NCI-H2081 (cell line): ENCODE measurements around the gene GPLD1.
"Not testable (repeated sequence)": the region's sequence is repeated elsewhere in the genome, so short reads cannot be mapped to it uniquely, and the experiment has no call there.

Experiments
- DNase-seq, 2 experiments: peaks; one replicate each; lab custom pipeline; 2025; lab: John Stamatoyannopoulos, UW

Gene GPLD1

DNA sequence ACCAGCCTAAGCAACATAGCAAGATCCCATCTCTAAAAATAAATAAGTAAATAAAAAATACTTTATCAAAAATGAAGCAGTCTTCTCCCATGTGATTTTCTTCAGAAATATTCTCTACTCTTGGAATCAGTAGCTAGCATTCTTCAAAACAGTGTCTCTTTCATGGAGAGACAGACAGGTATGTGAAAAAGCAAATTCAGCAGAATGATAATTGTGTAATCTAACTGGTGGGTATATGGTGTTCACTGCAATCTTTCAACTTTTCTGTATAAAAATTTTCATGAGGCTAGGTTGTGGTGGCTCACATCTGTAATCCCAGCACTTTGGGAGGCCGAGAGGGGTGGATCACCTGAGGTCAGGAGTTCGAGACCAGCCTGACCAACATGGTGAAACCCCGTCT, 78.8 kb downstream of the GPLD1 start:
- DNase-seq: no peak

DNA sequence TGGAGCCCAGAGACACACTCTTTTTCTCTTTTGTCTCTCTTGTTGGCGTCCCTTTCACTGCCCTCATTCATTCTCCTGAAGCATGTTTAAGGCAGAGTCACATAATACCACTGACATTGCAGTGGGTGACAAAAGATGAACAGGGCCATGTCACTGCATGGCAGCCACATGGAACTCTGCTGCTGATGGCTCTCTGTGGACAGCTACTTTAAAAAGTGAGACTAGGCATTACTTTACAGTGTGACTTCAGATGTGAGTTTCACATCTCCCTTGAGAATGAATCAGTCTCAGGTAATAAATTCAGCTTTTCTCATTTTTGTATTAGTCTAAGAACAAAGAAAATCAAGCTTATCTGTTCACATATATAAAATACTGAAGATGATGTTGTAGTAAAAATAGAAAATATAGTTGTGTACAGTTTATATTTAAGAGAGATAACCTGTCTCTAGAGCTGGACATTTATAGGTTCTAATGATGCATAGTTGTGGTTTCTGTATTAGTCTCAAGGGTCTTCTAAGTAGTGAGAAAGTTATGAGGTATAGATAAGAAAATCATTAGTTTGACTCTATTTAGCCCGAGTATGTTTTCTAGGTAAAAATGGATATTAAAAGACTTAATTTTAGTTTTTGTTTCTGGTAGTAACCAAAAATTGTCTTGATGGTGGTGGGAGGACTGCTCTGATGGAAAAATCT, 80.5 kb downstream of the GPLD1 start:
- DNase-seq: no peak

DNA sequence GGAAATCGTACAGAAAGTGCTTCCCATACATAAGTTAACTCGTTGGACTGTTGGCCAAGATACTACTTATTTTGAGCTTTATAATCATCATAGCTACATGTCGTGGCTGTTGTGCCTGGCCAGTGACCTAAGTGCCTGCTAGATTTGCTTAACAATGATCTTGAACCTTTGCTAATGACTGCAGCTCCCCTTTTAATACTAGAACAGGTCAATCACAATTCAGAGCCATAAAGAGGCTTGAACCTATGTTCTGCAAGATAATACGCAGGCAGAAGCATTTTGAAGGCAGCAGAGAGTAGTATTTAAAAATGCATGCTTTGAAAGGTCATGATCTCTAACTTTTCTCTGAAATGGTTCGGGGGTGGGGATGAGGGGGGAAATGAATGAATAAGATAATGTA, 84.1 kb downstream of the GPLD1 start:
- no peak for DNase-seq

DNA sequence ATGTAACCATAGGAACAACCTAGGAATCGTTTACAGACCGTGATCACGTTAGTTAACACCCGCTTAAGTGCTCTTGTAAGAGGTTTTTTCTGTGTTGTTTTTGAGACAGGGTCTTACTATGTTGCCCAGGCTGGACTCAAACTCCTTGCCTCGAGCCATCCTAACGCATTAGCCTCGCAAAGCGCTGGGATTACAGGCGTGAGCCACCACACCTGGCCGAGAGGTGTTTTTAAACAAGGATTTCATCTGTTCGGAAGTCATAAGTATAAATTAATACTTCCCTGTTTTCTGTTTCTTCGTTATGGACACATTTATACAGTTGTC, 85.9 kb downstream of the GPLD1 start:
- peak in 1 of 2 experiments; percentile 25 for DNase-seq

DNA sequence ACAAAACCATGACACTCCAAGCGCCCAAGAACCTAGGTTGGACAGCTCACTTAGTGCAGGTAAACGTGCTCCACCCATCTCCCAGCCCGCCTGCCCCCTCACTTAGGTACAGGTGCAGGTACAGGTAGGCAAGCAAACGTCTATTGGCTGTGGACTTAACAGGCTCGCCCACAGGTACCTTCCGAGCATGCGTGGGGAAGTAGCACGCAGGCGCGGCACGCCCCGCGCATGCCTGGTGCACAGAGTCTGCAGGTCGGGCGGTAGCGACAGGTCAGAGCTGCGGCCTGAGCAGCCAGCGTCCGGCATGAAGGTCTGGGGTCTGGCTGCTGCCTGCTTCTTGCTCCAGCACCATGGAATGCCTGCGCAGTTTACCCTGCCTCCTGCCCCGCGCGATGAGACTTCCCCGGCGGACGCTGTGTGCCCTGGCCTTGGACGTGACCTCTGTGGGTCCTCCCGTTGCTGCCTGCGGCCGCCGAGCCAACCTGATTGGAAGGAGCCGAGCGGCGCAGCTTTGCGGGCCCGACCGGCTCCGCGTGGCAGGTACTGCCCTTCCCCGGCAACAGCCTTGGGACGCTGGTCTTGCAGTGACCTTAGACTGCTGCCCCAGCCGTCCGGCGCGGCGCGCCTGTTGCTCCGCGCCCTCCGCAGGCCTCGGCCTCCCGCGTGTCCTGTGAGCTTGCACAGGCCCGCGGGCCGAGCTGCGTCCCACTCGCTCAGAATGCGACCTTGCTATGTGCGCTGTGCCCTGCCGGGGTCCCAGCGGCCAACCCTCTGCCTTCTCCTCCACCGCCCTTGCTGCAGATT, 86.5 kb downstream of the GPLD1 start, which contains the start of gene MRS2:
MRS2 (plus strand) TSS at position 240 of the 804 bp plus-strand sequence; CDS start at position 351, 111 bp downstream.
- DNase-seq: peak; percentile 89 to 96

DNA sequence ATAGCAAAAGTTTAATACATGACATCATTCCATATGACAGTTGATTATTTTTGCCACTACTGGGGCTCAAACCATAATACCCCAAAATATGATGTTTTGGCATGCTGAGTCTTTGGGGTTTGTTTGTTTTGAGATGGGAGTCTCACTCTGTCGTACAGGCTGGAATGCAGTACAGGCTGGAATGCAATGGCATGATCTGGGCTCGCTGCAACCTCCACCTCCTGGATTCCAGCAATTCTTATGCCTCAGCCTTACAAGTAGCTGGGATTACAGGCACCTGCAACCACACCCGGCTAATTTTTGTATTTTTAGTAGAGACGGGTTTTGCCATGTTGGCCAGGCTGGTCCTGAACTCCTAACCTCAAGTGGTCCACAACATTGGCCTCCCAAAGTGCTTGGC, 87.9 kb downstream of the GPLD1 start:
- DNase-seq: no peak

DNA sequence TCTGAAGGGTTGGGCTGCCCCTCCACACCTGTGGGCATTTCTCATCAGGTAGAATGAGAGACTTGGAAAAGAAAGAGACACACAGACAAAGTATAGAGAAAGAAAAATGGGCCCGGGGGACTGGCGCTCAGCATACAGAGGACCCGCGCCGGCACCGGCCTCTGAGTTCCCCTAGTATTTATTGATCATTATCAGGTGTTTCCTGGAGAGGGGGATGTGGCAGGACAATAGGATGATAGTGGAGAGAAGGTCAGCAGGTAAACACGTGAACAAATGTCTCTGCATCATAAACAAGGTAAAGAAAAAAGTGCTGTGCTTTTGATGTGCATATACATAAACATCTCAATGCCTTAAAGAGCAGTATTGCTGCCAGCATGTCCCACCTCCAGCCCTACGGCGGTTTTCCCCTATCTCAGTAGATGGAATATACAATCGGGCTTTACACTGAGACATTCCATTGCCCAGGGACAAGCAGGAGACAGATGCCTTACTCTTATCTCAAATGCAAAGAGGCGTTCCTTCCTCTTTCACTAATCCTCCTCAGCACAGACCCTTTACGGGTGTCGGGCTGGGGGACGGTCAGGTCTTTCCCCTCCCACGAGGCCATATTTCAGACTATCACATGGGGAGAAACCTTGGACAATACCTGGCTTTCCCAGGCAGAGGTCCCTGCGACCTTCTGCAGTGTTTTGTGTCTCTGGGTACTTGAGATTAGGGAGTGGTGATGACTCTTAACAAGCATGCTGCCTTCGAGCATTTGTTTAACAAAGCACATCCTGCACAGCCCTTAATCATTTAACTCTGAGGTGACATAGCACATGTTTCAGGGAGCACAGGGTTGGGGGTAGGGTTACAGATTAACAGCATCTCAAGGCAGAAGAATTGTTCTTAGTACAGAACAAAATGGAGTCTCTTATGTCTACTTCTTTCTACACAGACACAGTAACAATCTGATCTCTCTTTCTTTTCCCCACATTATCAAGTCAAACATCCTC, 89.0 kb downstream of the GPLD1 start:
- not testable (repeated sequence) for DNase-seq

DNA sequence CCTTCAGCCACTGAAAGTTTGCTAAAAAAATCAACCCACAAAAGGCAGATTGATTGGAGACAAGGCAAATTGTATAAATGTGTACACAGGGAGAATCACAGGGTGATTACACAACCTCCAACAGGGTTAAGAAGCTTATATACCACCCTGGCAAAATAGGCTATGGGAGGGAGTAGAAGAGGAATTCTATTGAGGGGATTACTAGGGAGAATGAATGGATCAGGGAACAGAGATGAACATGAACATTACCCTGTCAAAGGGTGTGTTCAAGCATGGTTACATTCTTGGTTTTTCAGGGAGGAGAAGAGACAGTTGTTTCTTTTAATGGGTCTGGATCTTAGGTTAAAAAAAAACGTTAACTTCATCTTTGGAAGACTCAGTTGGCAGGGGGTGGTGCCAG, 91.7 kb downstream of the GPLD1 start:
- no peak for DNase-seq

DNA sequence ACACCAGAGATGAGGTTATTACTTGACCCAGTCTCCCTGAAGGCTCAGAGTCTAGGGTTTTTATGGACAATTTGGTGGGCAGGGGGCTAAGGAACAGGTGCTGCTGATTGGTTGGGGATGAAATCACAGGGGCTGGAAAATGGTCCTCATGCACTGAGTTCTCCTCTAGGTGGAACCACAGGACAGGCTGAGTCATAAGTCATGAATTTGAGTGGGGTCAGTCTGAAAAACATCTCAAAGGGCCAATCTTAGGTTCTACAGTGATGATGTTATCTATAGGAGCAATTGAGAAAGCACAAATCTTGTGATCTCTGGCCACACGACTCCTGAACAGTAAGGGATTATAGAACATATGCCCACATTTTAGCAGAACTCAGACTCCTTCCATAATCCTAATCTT, 92.6 kb downstream of the GPLD1 start:
- DNase-seq: no peak

DNA sequence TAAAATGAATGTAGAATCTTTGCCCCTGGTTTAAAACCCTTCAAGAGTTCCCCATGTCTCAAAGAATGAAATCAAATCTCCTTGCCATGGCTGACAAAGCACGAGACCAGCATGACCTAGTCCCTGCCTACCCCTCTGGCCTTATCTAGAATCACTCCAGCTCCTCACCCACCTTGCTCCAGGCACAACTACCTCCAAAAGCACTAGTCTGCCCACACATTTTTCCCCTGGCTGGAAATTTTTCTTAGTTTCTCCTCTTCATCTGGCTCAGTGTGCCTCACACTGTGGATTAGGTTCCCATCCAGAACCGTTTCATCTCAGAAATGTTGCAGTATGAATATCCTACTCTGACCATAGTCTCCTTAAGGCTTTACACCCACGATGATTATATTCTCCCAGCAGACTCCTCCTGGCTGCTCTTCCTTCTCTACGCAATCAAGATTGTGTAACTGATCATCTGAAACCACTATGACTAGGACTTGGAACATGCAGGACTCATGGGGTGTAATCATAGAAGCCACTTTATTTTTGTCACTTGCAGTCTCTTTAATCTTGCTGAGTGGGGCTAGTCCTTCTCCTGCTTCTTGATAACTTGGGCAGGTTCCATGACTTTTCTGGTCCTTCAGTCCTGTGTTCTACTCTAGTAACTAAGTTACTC, 94.5 kb downstream of the GPLD1 start:
- no peak for DNase-seq

DNA sequence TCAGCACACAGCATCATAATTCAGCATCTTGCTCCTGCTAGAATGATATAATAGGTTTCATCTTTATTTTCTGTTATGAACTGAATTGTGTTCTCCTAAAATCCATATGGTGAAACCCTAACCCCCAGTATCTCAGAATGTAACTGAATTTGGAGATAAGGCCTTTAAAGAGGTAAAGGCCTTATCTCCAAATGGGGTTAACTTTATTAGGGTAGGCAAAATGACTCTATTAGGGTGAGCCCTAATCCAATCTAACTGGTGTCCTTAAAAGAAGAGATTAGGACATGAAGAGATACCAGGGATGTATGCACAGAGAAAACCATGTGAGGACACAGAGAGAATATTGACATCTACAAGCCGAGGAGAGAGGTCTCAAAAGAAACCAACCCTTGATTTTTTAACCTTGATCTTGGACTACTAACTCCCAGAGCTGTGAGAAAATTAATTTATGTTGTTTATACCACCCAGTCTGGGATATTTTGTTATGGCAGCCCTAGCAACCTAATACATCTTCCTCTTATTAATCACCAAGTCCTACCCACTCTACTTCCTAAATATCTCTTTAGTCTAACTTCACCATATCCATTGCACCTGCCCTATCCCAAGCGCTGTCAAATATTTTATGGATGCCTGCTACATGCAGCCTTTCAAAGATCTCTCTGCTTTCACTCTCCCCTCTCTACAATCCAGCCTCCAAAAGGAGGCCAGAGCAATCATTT, 95.2 kb downstream of the GPLD1 start:
- DNase-seq: no peak

DNA sequence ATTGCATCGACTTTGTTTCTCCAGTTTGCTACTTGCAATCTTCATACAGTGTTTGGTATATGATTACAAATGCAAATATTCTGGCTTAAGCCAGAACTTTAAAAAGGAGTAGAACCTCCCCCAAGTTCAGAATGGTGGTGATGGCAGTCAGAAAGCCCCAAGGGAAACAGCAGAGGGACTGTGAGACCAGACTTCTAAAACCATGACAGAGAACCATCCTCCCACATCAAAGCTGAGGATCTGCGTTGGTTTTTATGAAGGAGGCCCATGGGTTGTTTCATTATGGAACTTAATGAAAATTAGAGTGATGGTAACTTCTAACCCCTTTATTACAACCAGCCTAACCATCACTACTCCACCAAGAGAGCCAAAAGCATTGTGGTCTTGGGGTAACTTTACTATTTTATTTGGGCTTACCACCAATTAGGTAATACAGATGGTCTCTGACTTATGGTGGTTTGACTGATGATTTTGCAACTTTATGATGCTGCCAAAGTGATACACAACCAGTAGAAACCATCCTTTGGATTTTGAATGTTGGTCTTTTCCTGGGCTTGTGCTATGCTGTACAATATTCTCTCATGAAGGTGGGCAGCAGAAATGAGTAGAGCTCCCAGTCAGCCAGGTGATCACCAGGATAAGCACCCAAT, 97.5 kb downstream of the GPLD1 start:
- DNase-seq: no peak

DNA sequence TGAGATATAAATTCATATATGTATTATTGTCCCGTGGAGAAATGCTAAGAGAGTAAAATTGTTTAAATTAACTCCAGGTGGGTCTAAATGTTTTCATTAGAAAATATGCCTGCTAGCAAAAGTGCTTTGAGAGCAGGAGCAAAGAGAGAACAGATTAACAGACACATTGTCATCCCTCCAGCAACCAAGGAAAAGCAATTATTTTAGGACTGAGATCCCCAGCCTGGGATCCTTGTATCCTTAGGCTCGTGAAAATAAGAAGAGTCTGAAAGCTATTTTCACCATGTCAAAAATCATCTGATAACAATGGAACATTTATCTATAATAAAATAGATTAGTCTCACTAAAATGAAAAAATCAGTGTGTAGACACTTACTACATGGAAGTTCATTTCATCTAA, 98.2 kb downstream of the GPLD1 start:
- DNase-seq: no peak

DNA sequence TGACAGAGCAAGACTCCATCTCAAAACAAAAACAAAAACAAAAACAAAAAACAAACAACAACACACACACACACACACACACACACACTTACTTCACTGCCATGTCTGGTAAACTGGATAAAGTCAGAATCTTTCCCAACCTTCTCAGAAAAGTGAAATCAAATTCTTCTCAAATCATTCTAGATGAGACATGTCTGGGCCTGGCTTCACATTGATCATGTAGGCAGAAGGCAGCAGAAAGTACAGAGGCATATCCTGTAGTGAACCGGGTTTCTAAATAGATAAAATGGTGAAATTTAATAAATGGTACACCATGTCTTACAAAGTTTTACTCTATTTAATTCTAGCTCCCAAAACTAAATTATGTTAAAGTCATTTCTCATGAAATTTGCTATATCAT, 101.6 kb downstream of the GPLD1 start:
- no peak for DNase-seq

DNA sequence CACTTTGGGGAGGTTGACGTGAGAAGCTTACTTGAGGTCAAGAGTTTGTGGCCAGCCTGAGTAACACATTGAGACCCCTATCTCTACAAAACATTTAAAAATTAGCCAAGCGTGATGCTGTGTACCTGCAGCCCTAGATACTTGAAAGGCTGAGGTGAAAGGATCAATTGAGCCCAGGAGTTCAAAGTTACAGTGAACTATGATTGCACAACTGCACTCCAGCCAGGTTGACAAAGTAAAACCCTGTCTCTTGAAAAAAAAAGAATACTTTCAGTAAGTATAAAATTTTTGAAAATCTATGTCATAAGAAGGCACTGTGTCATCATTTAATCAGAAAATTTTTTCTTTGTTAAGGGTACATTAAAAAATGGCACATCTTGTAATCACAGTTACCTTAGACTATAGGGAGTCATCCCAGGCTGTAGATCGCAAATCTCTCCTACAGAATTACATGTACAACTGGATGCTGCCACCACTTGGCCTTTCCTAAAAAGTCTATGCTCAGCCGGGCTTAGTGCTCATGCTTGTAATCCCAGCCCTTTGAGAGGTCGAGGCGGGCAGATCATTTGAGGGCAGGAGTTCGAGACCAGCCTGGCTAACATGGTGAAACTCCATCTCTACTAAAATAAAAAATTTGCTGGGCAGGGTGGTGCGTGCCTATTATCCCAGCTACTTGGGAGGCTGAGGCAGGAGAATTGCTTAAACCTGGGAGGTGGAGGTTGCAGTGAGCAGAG, 103.7 kb downstream of the GPLD1 start:
- DNase-seq: no peak

DNA sequence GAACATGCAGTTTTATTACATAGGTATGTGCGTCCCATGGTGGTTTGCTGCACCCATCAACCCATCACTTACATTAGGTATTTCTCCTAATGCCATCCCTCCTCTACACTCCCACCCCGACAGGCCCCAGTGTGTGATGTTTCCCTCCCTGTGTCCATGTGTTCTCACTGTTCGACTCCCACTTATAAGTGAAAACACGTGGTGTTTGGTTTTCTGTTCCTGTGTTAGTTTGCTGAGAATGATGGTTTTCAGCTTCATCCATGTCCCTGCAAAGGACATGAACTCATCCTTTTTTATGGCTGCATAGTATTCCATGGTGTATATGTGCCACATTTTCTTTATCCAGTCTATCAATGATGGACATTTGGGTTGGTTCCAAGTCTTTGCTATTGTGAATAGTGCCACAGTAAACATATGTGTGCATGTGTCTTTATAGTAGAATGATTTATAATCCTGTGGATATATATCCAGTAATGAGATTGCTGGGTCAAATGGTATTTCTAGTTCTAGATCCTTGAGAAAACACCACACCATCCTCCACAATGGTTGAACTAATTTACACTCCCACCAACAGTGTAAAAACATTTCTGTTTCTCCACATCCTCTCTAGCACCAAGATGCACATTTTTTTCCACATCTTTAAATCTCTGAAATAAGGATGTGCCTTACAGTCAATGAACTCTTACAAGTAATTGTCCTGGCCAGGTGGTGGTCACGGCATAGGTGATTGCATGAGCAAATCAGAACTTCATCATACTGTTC, 104.8 kb downstream of the GPLD1 start:
- DNase-seq: not testable (repeated sequence)

DNA sequence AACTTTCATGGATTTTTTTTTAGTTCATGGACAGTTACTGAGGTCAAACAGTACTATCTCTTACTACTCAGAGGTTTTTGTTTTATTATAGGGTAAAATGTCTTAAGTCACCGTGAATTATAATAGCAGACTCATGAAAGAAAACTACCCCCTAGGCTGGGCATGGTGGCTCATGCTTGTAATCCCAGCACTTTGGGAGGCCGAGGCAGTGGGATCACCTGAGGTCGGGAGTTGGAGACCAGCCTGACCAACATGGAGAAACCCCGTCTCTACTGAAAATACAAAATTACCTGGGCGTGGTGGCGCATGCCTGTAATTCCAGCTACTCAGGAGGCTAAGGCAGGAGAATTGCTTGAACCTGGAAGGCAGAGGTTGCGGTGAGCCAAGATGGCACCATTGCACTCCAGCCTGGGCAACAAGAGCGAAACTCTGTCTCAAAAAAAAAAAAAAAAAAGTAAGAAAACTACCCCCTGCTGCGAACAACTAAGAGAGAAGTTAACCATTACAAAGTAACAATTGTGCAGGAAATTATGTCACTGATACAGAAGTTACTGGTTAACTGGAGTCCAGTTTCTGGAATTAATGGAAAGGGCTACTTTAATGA, 106.4 kb downstream of the GPLD1 start:
- DNase-seq: not testable (repeated sequence)

DNA sequence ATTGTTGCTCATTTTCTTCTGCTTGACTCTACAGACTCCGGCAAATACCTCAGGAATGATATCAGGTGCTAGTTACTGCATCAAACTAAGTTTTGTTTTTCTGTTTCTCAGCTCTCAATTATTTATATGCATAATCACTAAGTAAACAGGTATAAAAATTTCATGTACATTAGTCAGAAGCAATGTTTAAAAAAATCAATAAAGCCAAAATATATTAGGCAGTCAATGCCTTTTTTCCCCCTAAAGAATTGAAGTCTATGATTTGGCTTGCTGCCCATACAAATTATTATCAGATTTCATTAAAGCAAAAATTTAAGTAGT, 107.2 kb downstream of the GPLD1 start:
- DNase-seq: no peak
